Right lobe of liver (tissue), 4 donors: ENCODE measurements around the gene CHMP1B.

ENCODE experiments used
- CTCF ChIP-seq, 4 donors: fragments of 200-600 bp in 3 of 4; fragments of 450-650 bp in 1 of 4; IDR thresholded peaks; one replicate each; pipeline versions ENCODE4 v1.5.1 to v1.8.0; 2016 to 2022; ENCODE audit warnings: antibody characterized with exemption in 4 of 4, mild to moderate bottlenecking in 2 of 4
- POLR2A ChIP-seq: fragments of 450-650 bp; IDR thresholded peaks from one replicate; pipeline ENCODE4 v1.6.1; 2017; ENCODE audit warnings: antibody characterized with exemption, mild to moderate bottlenecking
- donor health status: DM: no; HTN: no; CAD: no.
- donor health status: DM: no; HTN: no; CAD: no.
- donor health status: DM: no; HTN: yes; CAD: no.

GRCh38 chr18:11847811-11848210 lies 3.4 kb upstream of the CHMP1B start:
- TF ChIP-seq CTCF (IDR thresholded peaks at IDR 0.05): no peak
- TF ChIP-seq POLR2A: no peak
